B cell (primary cell): Measurements from ENCODE around the gene CCDC8. TPM values are rescaled to one million over a fixed set of nuclear protein-coding genes. Genes with fewer than 3 reads are reported as not detected.
"Not testable (repeated sequence)": the region's sequence is repeated elsewhere in the genome, so short reads cannot be mapped to it uniquely, and the experiment has no call there.

ENCODE experiments used
- ATAC-seq: fragments of 200-7000 bp; cut with Tn5 transposase; one replicate; pipeline ENCODE4 v1.10.0; 2021; ENCODE audit warnings: low read depth, mild to moderate bottlenecking, moderate number of reproducible peaks, moderate library complexity
- CTCF ChIA-PET: fragments of 350-600 bp; sonication (Branson Sonifier 250); formaldehyde crosslinking; loops from one replicate; lab custom pipeline; 2021; ENCODE audit warnings: antibody characterized with exemption, inconsistent platforms; lab: Charles Lee
- POLR2A ChIA-PET: fragments of 350-600 bp; sonication (Branson Sonifier 250); formaldehyde crosslinking; loops from one replicate; lab custom pipeline; 2021; ENCODE audit warnings: antibody characterized with exemption; lab: Charles Lee
- DNase-seq: peaks from one replicate; pipeline ENCODE4 v3.0.0; 2013
- H2AFZ ChIP-seq: 2 replicates; pipeline ENCODE4 v1.6.1; 2012; ENCODE audit warnings: mild to moderate bottlenecking, low read depth, low read length; ENCODE audit not compliant: insufficient read depth, poor library complexity, severe bottlenecking
- H3K27ac ChIP-seq, 2 donors: 1 replicate in 1 of 2; 2 replicates in 1 of 2; pipeline ENCODE4 v1.5.1; 2012 to 2013; ENCODE audit warnings: low read length in 2 of 2, mild to moderate bottlenecking in 2 of 2, moderate library complexity in 1 of 2
- H3K27me3 ChIP-seq, 4 experiments: fragments of 200-600 bp in 1 of 4; sonication (generic) in 1 of 4; replicated peaks in 1 of 4; 1 replicate in 2 of 4; 2 replicates in 2 of 4; pipeline versions ENCODE4 v1.6.1 to v1.7.0; 2013 to 2016; ENCODE audit warnings: low read length in 3 of 4, mild to moderate bottlenecking in 2 of 4, mixed read lengths in 1 of 4, moderate library complexity in 1 of 4; ENCODE audit not compliant: insufficient read depth in 4 of 4, control insufficient read depth in 3 of 4; ENCODE audit errors: control extremely low read depth in 1 of 4
- H3K36me3 ChIP-seq, 2 experiments: replicated peaks in 1 of 2; 1 replicate in 1 of 2; 2 replicates in 1 of 2; pipeline versions ENCODE4 v1.6.1 to v1.7.1; 2013; ENCODE audit warnings: low read length in 1 of 2; ENCODE audit not compliant: insufficient read depth in 2 of 2, control insufficient read depth in 1 of 2; ENCODE audit errors: control extremely low read depth in 1 of 2, extremely low read depth in 1 of 2
- H3K4me1 ChIP-seq, 2 donors: fragments of 200-600 bp in 1 of 2; sonication (generic) in 1 of 2; 1 replicate in 1 of 2; 2 replicates in 1 of 2; pipeline versions ENCODE4 v1.5.1 to v1.6.1; 2013 to 2017; ENCODE audit warnings: low read length in 2 of 2; ENCODE audit not compliant: control insufficient read depth in 2 of 2, insufficient read depth in 2 of 2
- H3K4me2 ChIP-seq: replicated peaks from 2 replicates; pipeline ENCODE3; 2012; ENCODE audit warnings: mild to moderate bottlenecking, low read depth, low read length; ENCODE audit not compliant: poor library complexity, severe bottlenecking
- H3K4me3 ChIP-seq, 5 experiments: fragments of 200-600 bp in 1 of 5; sonication (generic) in 1 of 5; 1 replicate in 3 of 5; 2 replicates in 2 of 5; pipeline versions ENCODE4 v1.5.1 to v1.7.0; 2011 to 2016; ENCODE audit warnings: low read length in 4 of 5, mild to moderate bottlenecking in 4 of 5, low read depth in 2 of 5, control low read depth in 1 of 5, moderate library complexity in 1 of 5; ENCODE audit not compliant: insufficient read depth in 1 of 5; ENCODE audit errors: control extremely low read depth in 1 of 5, extremely low read depth in 1 of 5
- H3K79me2 ChIP-seq: fragments of 200-600 bp; sonication (generic); one replicate; pipeline ENCODE4 v1.6.0; 2016; ENCODE audit warnings: low read length; ENCODE audit not compliant: control insufficient read depth, insufficient read depth
- H3K9ac ChIP-seq: fragments of 200-600 bp; sonication (generic); 2 replicates; pipeline ENCODE4 v1.6.1; 2017; ENCODE audit warnings: mild to moderate bottlenecking, low read length, moderate library complexity
- H3K9me3 ChIP-seq, 3 donors: one replicate each; pipeline versions ENCODE4 v1.6.1 to v1.7.1; 2013; ENCODE audit warnings: low read length in 2 of 3; ENCODE audit not compliant: control insufficient read depth in 2 of 3, insufficient read depth in 1 of 3; ENCODE audit errors: control extremely low read depth in 1 of 3
- H4K20me1 ChIP-seq: 2 replicates; pipeline ENCODE4 v1.6.0; 2012; ENCODE audit warnings: mild to moderate bottlenecking, low read length; ENCODE audit not compliant: insufficient read depth, control insufficient read depth, poor library complexity, severe bottlenecking
- H3K27ac Mint-ChIP-seq: one replicate; pipeline ENCODE4 v1.8.0; 2021; ENCODE audit warnings: mixed read lengths
- H3K27me3 Mint-ChIP-seq: one replicate; pipeline ENCODE4 v1.8.0; 2021; ENCODE audit warnings: mixed read lengths
- H3K4me1 Mint-ChIP-seq: one replicate; pipeline ENCODE4 v1.8.0; 2021; ENCODE audit warnings: mixed read lengths
- H3K4me3 Mint-ChIP-seq: one replicate; pipeline ENCODE4 v1.8.0; 2021; ENCODE audit warnings: mixed read lengths
- H3K9me3 Mint-ChIP-seq: one replicate; pipeline ENCODE4 v1.8.0; 2022; ENCODE audit warnings: mixed read lengths; ENCODE audit not compliant: insufficient read depth
- CTCF ChIP-seq: fragments of 200-600 bp; IDR thresholded peaks from one replicate; pipeline ENCODE4 v1.8.0; 2022; ENCODE audit warnings: antibody characterized with exemption, mild to moderate bottlenecking
- EZH2 ChIP-seq: IDR thresholded peaks from 2 replicates; pipeline ENCODE4 v1.6.1; 2012; ENCODE audit warnings: borderline replicate concordance, low read depth, mild to moderate bottlenecking, moderate library complexity, low read length; ENCODE audit not compliant: insufficient read depth, poor library complexity, severe bottlenecking
- WGBS: methylation state at CpG from one replicate; pipeline ENCODE4 v1.1.5; 2013; ENCODE audit warnings: missing lambda C conversion rate; ENCODE audit not compliant: insufficient coverage; 5-methylcytosine and 5-hydroxymethylcytosine counted together
- intact Hi-C: fragments of 100-400 bp; cut with micrococcal nuclease; formaldehyde crosslinking; loops from one replicate; pipeline ENCODE4 v1.10.0; 2022
- polyA plus RNA-seq: library from polyadenylated mRNA; depleted of rRNA; stranded (reverse); fragments of >200 nt; gene quantifications from 2 replicates; pipeline ENCODE4 v1.2.3, GENCODE V29; 2012
- total RNA-seq, 2 donors: library from RNA; stranded (reverse); fragments of 120-200 nt in 1 of 2; gene quantifications; 1 replicate in 1 of 2; 2 replicates in 1 of 2; pipeline versions ENCODE4 v1.2.3 to v1.2.4, GENCODE V29; 2013 to 2022

The CCDC8 gene
- total and polyA plus RNA-seq, 2 donors (not counting 1 experiment from before 2014, with no cell fraction given): not detected

- CTCF ChIA-PET, H3K9ac ChIP-seq, POLR2A ChIA-PET, H3K79me2 ChIP-seq, intact Hi-C loops, H3K4me3 Mint-ChIP-seq, H2AFZ ChIP-seq, H3K4me2 ChIP-seq, DNase-seq, H3K36me3 ChIP-seq, ATAC-seq, H4K20me1 ChIP-seq, H3K4me1 Mint-ChIP-seq, H3K27ac Mint-ChIP-seq, H3K27ac ChIP-seq, H3K4me3 ChIP-seq, H3K9me3 Mint-ChIP-seq: not testable (repeated sequence)
- H3K27me3 Mint-ChIP-seq: peaks cover 51% of the 10 kb centered on the region
- Histone ChIP-seq H3K27me3 (peaks cover 0 to 66% (median 21%) of the 10 kb centered on the region in 4 experiments), H3K9me3 (peaks cover 0 to 21% (median 0%) of the 10 kb centered on the region in 3 donors), H3K4me1 (peaks cover 7 to 10% of the 10 kb centered on the region in 2 donors)
- 97% methylated on average over 21 of the region's 22 CpGs for WGBS
Measured at GRCh38 chr19:46414899-46415298, 1.5 kb upstream of the CCDC8 start.

- no peak for ATAC-seq
- H3K9ac ChIP-seq: no peak overlapping the region
- peaks cover 0 to 21% (median 0%) of the 10 kb centered on the region in 3 donors for H3K9me3 ChIP-seq
- peaks cover 7 to 10% of the 10 kb centered on the region in 2 donors for H3K4me1 ChIP-seq
- no peaks in the 10 kb centered on the region for H3K36me3 ChIP-seq
- Mint-ChIP-seq H3K27me3 (peaks cover 51% of the 10 kb centered on the region), H3K27ac (no peak overlapping the region), H3K4me1 (peaks cover 3% of the 10 kb centered on the region), H3K4me3 (no peak overlapping the region), H3K9me3 (no peaks in the 10 kb centered on the region)
- ChIA-PET POLR2A (no interaction called here), CTCF (interaction anchor here (0.8 kb wide), 1 partner anchor 17 kb away, joined by 3 read pairs; no protein-coding TSS in a partner anchor)
- no peak for TF ChIP-seq CTCF
- no peak for TF ChIP-seq EZH2
- peaks cover 0 to 76% (median 23%) of the 10 kb centered on the region in 4 experiments for H3K27me3 ChIP-seq
- no peaks in the 10 kb centered on the region for H3K79me2 ChIP-seq
- no peaks in the 10 kb centered on the region for H4K20me1 ChIP-seq
- no peak overlapping the region for H3K27ac ChIP-seq
- intact Hi-C loops: no loop called here
- no peak overlapping the region for H2AFZ ChIP-seq
- no peak for DNase-seq
- H3K4me3 ChIP-seq: no peak overlapping the region
- WGBS: 20% methylated on average over 26 of the region's 29 CpGs
- no peak overlapping the region for H3K4me2 ChIP-seq
Measured at GRCh38 chr19:46412650-46413261, 608 bp downstream of the CCDC8 start.
